Right kidney (tissue), 9 donors: ENCODE measurements around the gene B9D2.
"Not testable (repeated sequence)": the region's sequence is repeated elsewhere in the genome, so short reads cannot be mapped to it uniquely, and the experiment has no call there.

Experiments
- DNase-seq: peaks from one replicate; pipeline ENCODE4 v3.0.0-alpha.2; 2016
- long read RNA-seq, 8 donors: transcript quantifications; one replicate each; lab custom pipeline, GENCODE V29; 2026

B9D2 gene
- long read RNA-seq, donor 1, partial matches to known transcripts: 0 of 3 reads
- long read RNA-seq, donor 1, other reads (novel, unspliced or antisense): 0 of 3 reads
- long read RNA-seq, donor 2, transcript B9D2-201 (4 exons, 1,027 nt): major isoform, 7 of 22 reads
- long read RNA-seq, donor 2, partial matches to known transcripts: 0 of 22 reads
- long read RNA-seq, donor 2, other reads (novel, unspliced or antisense): 15 of 22 reads
- long read RNA-seq, donor 3, partial matches to known transcripts: 8 of 12 reads
- long read RNA-seq, donor 3, other reads (novel, unspliced or antisense): 0 of 12 reads
- long read RNA-seq, donor 4, partial matches to known transcripts: 19 of 23 reads
- long read RNA-seq, donor 4, other reads (novel, unspliced or antisense): 0 of 23 reads
- long read RNA-seq, donor 5, partial matches to known transcripts: 0 of 4 reads
- long read RNA-seq, donor 5, other reads (novel, unspliced or antisense): 0 of 4 reads
- long read RNA-seq, donor 6, partial matches to known transcripts: 0 of 3 reads
- long read RNA-seq, donor 6, other reads (novel, unspliced or antisense): 0 of 3 reads
- long read RNA-seq, donor 7: 0 reads
- long read RNA-seq, donor 8, transcript B9D2-201 (4 exons, 1,027 nt): major isoform, 8 of 8 reads
- long read RNA-seq, donor 8, partial matches to known transcripts: 0 of 8 reads
- long read RNA-seq, donor 8, other reads (novel, unspliced or antisense): 0 of 8 reads

GRCh38 chr19:41363753-41364523 lies at the start of gene B9D2:
TSS of gene B9D2 (minus strand) at chr19:41364149. CDS start at chr19:41363519, 630 bp downstream.
- peak; percentile 100 for DNase-seq

DNA sequence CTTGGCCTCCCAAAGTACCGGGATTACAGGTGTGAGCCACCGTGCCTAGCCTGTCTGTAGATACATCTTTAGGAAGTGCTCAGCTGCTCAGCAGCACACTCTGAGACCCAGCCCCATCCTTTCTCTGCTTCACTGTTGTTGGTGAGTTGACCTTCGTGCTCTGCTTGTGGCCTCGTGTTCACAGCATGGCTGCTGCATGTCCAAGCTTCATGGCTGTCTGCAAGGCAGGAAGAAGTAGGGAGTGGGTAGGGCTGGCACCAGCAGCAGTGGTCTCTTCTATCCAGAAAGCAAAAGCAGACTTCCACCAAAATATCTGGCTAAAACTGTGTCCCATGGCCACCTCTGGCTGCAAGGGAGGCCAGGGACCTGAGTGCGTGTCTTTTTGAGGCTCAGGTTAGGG lies 49.0 kb upstream of the B9D2 start:
- no peak for DNase-seq

- DNase-seq: no peak
These were observed 48.0 kb upstream of the B9D2 start for GRCh38 chr19:41411968-41412265.

DNA sequence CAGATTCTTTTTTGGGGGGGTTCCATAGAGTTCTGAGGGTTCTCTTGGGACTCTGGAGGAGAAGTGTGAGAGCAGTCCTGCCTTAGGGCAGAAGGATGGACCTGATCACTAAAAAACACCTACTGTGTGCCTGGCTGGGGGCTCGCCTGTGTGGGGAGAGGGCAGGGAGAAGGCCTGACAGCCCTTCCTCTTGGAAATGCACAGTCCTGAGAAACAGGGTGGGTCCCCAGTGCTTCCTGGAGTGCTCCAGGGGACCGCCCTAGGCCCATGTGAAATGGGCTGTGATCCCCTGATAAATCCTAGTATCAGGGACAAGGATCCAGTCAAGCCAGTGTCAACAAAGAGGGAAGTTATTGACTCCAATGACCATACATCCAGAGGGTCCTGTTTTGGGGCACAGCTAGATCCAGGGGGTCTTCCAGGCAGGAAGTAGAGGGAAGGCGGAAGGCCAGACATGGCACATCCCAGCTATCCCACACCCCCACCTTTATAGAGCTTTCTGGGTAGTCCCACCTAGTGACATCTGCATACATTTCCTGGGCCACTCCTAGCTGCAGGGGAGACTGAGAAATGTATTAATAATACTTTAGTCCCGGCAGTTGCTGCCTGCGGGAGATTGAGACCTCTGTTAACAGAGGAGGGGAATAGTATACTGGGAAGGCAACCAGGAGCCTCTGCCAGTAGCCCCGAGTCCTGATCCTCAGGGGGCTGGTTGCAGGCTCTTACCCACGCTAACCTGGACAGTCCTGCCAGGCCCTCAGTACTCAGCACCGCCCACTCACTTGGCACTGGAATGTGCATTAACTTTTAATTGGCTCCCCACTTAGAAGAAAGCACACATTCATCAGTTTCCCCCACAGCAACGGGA lies 47.4 kb upstream of the B9D2 start:
- no peak for DNase-seq

GRCh38 chr19:41410336-41411054 lies 46.5 kb upstream of the B9D2 start:
- no peak for DNase-seq

DNA sequence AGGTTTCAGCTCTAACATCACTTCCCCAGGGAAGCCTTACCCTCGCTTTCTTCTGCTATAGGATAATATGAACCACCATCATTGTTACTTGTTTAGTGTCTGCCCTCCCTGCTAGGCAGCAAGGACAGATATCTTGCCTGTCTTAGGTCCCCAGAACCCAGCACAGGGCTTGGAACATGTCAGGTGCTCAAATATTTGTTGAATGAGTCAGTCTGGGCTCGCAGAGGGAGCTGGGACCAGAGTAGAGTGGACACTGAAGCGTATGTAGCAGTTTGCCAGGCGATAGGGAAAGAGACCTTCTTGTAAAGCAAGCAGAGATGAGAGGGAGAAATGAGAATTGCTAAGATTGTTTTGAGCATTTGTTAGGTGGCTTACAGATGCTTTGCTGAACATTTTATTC lies 45.3 kb upstream of the B9D2 start:
- DNase-seq: no peak

GRCh38 chr19:41408846-41409245 lies 44.9 kb upstream of the B9D2 start:
- DNase-seq: not testable (repeated sequence)

GRCh38 chr19:41408256-41408655 lies 44.3 kb upstream of the B9D2 start:
- DNase-seq: no peak

- DNase-seq: no peak
These were observed 43.3 kb upstream of the B9D2 start for GRCh38 chr19:41407271-41407670.

- DNase-seq: no peak
These were observed 41.8 kb upstream of the B9D2 start for GRCh38 chr19:41405776-41406175.

DNA sequence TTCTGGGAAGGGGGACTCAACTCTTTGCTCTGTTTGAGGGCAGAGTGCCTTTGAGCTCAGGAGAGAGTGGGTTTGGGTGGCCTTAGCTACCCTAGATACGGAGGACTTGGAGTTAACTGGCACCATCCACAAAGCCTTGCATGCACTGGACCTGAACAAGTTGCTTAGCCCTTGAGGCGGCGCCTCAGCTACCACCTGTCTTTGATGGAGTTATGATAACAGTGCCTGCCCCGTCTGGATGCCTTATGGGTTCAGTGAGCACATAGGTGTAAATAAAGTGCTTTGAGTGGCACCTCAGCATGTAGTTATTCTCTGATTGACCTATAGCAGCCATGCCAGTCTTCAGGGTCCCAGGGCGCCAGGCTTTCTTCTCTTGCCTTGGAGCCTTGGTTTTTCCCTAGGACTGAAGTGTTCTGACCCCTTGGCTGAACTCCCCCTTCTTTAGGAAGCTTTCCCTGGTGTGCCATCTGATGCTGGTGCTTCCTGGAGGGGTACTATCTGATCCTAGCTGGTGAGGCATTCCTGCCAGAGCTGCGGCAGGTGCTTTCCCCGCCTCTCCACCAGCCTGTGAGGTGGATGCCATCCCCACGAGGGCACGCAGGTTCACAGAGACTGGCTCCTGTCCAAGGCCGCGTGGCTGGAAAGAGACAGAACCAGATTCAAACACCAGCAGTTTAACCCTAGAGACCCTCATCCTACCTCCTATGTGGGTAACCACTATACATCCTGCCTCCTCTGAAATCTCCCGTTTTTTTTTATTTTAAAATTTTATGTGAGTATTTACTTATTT lies 39.4 kb upstream of the B9D2 start:
- no peak for DNase-seq

- DNase-seq: no peak
These were observed 38.1 kb upstream of the B9D2 start for GRCh38 chr19:41402010-41402409.

DNA sequence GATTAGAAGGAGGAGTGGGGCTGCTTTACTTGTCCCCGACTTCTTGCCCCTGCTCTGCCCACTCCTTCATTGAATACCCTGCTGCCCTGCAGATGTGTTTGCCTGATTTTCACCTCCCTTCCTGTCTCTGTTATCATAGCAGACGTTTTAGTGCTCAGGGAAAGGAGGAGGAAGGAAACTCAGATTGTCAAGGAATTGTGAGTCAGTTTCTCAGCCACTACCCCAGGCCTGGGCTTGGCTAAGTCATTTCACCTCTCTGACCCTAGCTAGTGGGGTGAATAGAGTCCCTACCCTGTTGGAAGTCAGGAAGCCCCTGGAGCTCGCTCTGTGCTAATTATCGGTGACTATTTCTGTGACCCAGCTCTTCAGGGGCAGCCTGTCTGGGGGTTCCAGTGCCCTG lies 37.5 kb upstream of the B9D2 start:
- no peak for DNase-seq

GRCh38 chr19:41399525-41399924 lies 35.6 kb upstream of the B9D2 start:
- no peak for DNase-seq

DNA sequence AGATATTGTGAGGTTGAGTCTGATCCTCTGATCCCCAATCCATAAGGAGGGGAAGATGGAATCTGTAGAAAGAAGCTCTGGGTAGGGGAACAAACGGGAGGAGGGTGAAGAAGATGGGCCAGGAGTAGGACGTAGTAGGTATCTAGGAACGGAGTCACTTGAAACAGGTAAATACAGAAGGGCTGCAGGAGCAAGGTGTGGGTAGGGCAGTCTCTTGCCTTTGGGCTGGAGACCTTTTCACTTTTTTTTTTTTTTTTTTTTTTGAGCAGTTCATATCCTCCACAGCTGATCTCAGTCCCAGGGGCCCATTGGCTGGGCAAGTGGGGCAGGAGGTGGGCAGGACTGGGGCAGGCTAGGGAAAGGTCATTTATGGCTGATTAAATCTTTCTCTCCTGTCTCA lies 35.1 kb upstream of the B9D2 start:
- DNase-seq: no peak

DNA sequence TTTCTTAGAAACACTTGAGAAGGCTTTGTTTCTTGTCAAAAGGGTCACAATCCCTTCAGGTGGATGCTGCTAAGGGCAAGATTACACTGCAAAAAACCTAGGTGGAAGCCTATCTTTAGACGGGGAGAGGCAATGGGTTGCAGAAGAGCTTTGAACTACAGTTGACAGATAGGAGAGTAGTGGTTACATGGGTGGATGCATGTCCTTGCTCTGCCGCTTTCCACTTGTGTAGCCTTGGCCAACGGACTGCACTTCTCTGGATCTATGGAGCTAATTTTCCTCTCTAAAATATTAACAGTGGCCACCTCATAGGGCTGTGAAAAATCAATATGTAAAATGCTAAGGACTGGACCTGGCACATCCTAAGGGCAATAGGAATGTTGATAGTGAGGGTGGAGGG lies 34.6 kb upstream of the B9D2 start:
- DNase-seq: no peak

- DNase-seq: no peak
These were observed 34.1 kb upstream of the B9D2 start for GRCh38 chr19:41398050-41398418.

GRCh38 chr19:41397086-41398049 lies 33.4 kb upstream of the B9D2 start, which contains the start of the genes BCKDHA and EXOSC5:
TSS of gene BCKDHA (plus strand) at chr19:41397818. CDS start at chr19:41397828, 10 bp downstream.
TSS of gene EXOSC5 (minus strand) at chr19:41397359. CDS start at chr19:41397328, 31 bp downstream.
- peak; percentile 100 for DNase-seq

GRCh38 chr19:41395355-41395754 lies 31.4 kb upstream of the B9D2 start:
- no peak for DNase-seq
